ENCODE results near the gene FRZB.

GRCh38 chr2:182824767-182825158 lies 41.7 kb downstream of the FRZB start:
- no peak for TF ChIP-seq SUZ12 (IDR thresholded peaks at IDR 0.05; ENCODE audit: extremely low read depth, insufficient read depth, insufficient read length)
- TF ChIP-seq YY1 (IDR thresholded peaks at IDR 0.05; ENCODE audit: insufficient read depth, insufficient read length), result no peak

All from NT2/D1 (cell line).